Liver (tissue), 9 donors: Measurements from ENCODE around the gene ASPA. TPM values are rescaled to one million over a fixed set of nuclear protein-coding genes. Genes with fewer than 3 reads are reported as not detected.

ENCODE experiments used
- DNase-seq: peaks from one replicate; pipeline ENCODE4 v3.0.0-alpha.2; 2017; ENCODE audit warnings: low spot score
- H3K27ac ChIP-seq, 2 donors: one replicate each; pipeline ENCODE4 v1.7.0; 2013; ENCODE audit warnings: inconsistent platforms in 2 of 2, low read length in 2 of 2, control low read depth in 1 of 2, low read depth in 1 of 2, mild to moderate bottlenecking in 1 of 2
- H3K27me3 ChIP-seq, 4 donors: one replicate each; pipeline versions ENCODE4 v1.6.1 to v1.7.0; 2013; ENCODE audit warnings: low read length in 3 of 4, inconsistent platforms in 1 of 4, mild to moderate bottlenecking in 1 of 4, moderate library complexity in 1 of 4; ENCODE audit not compliant: control insufficient read depth in 4 of 4, insufficient read depth in 4 of 4
- H3K36me3 ChIP-seq, 4 donors: one replicate each; pipeline versions ENCODE4 v1.6.1 to v1.7.0; 2013; ENCODE audit warnings: low read length in 3 of 4, mild to moderate bottlenecking in 3 of 4, low read depth in 1 of 4, moderate library complexity in 1 of 4; ENCODE audit not compliant: control insufficient read depth in 4 of 4, insufficient read depth in 3 of 4
- H3K4me1 ChIP-seq, 4 donors: one replicate each; pipeline versions ENCODE4 v1.6.1 to v1.7.0; 2013; ENCODE audit warnings: low read length in 3 of 4, mild to moderate bottlenecking in 3 of 4, moderate library complexity in 1 of 4; ENCODE audit not compliant: control insufficient read depth in 4 of 4, insufficient read depth in 4 of 4
- H3K4me3 ChIP-seq, 3 donors: one replicate each; pipeline versions ENCODE4 v1.6.1 to v1.7.0; 2013; ENCODE audit warnings: low read length in 3 of 3, control low read depth in 1 of 3, low read depth in 1 of 3, mild to moderate bottlenecking in 1 of 3
- H3K9ac ChIP-seq, 2 donors: one replicate each; pipeline ENCODE4 v1.7.0; 2013; ENCODE audit warnings: low read length in 2 of 2, mild to moderate bottlenecking in 2 of 2, moderate library complexity in 2 of 2, control low read depth in 1 of 2, low read depth in 1 of 2
- H3K9me3 ChIP-seq, 4 donors: one replicate each; pipeline versions ENCODE4 v1.6.1 to v1.7.0; 2013; ENCODE audit warnings: low read length in 3 of 4; ENCODE audit not compliant: control insufficient read depth in 4 of 4
- FOXA1 ChIP-seq: IDR thresholded peaks from 2 replicates; pipeline ENCODE4 v1.6.1; 2016; ENCODE audit warnings: antibody characterized with exemption
- FOXA2 ChIP-seq: IDR thresholded peaks from 2 replicates; pipeline ENCODE4 v1.6.1; 2016; ENCODE audit warnings: antibody characterized with exemption
- GABPA ChIP-seq, 2 donors: IDR thresholded peaks in 1 of 2; conservative IDR thresholded peaks in 1 of 2; 2 replicates each; pipeline ENCODE4 v1.6.1; 2016; ENCODE audit warnings: antibody characterized with exemption in 2 of 2, mild to moderate bottlenecking in 1 of 2, moderate library complexity in 1 of 2
- HNF4A ChIP-seq, 2 donors: conservative IDR thresholded peaks; 2 replicates each; pipeline ENCODE4 v1.6.1; 2016; ENCODE audit warnings: antibody characterized with exemption in 2 of 2, mild to moderate bottlenecking in 2 of 2
- HNF4G ChIP-seq: IDR thresholded peaks from 2 replicates; pipeline ENCODE4 v1.6.1; 2016; ENCODE audit warnings: antibody characterized with exemption
- JUND ChIP-seq, 2 donors: IDR thresholded peaks; 2 replicates each; pipeline ENCODE4 v1.6.1; 2016; ENCODE audit warnings: antibody characterized with exemption in 2 of 2
- NR2F2 ChIP-seq: IDR thresholded peaks from 2 replicates; pipeline ENCODE4 v1.6.1; 2016; ENCODE audit warnings: antibody characterized with exemption
- RAD21 ChIP-seq, 2 donors: IDR thresholded peaks; 2 replicates each; pipeline ENCODE4 v1.6.1; 2016; ENCODE audit warnings: antibody characterized with exemption in 2 of 2, mild to moderate bottlenecking in 2 of 2
- RXRA ChIP-seq, 2 donors: IDR thresholded peaks; 2 replicates each; pipeline ENCODE4 v1.6.1; 2017 to 2018; ENCODE audit warnings: antibody characterized with exemption in 2 of 2, mild to moderate bottlenecking in 1 of 2
- SP1 ChIP-seq: IDR thresholded peaks from 2 replicates; pipeline ENCODE4 v1.6.1; 2018; ENCODE audit warnings: antibody characterized with exemption, mild to moderate bottlenecking
- WGBS: extraction: QIAGEN DNeasy Blood & Tissue Kit; methylation state at CpG from one replicate; pipeline ENCODE4 v1.1.7; 2013; 5-methylcytosine and 5-hydroxymethylcytosine counted together
- polyA plus RNA-seq, 2 donors: library from polyadenylated mRNA; stranded (reverse) in 1 of 2; unstranded in 1 of 2; fragments of 200-250 nt in 1 of 2; fragments of >200 nt in 1 of 2; fragmentation: Nextera tagmentation in 1 of 2; extraction: Ambion mirVana in 1 of 2; gene quantifications; one replicate each; pipeline versions ENCODE4 v1.2.1 to v1.2.3, GENCODE V29; 2013 to 2015
- total RNA-seq, 2 donors: library from RNA; depleted of rRNA; stranded (reverse); fragments of >200 nt; gene quantifications; one replicate each; pipeline ENCODE4 v1.2.3, GENCODE V29; 2014
- TF ChIP-seq, protein P1 (sequence below): IDR thresholded peaks from 2 replicates; pipeline ENCODE4 v1.6.1; 2016; ENCODE audit warnings: antibody characterized with exemption
- TF ChIP-seq, protein P2 (sequence below): IDR thresholded peaks from 2 replicates; pipeline ENCODE4 v1.6.1; 2016; ENCODE audit warnings: antibody characterized with exemption
- TF ChIP-seq, protein P3 (sequence below): IDR thresholded peaks from 2 replicates; pipeline ENCODE4 v1.6.1; 2016; ENCODE audit warnings: antibody characterized with exemption, mild to moderate bottlenecking
- TF ChIP-seq, protein P4 (sequence below): fragments of 150-350 bp; IDR thresholded peaks from 2 replicates; pipeline ENCODE4 v1.5.1; 2017; ENCODE audit warnings: improper control_type of control experiment, low read depth, low read length; ENCODE audit not compliant: missing input control
- TF ChIP-seq, protein P5 (sequence below): IDR thresholded peaks from 2 replicates; pipeline ENCODE4 v1.6.1; 2016; ENCODE audit warnings: antibody characterized with exemption
- donor health status: healthy.
- donor health status: healthy.
- donor health status: healthy.
- donor health status: healthy.
- donor health status: healthy.

ASPA gene
- total and polyA plus RNA-seq, 4 donors: 0.89 to 4.7 (median 1.9) TPM

DNA sequence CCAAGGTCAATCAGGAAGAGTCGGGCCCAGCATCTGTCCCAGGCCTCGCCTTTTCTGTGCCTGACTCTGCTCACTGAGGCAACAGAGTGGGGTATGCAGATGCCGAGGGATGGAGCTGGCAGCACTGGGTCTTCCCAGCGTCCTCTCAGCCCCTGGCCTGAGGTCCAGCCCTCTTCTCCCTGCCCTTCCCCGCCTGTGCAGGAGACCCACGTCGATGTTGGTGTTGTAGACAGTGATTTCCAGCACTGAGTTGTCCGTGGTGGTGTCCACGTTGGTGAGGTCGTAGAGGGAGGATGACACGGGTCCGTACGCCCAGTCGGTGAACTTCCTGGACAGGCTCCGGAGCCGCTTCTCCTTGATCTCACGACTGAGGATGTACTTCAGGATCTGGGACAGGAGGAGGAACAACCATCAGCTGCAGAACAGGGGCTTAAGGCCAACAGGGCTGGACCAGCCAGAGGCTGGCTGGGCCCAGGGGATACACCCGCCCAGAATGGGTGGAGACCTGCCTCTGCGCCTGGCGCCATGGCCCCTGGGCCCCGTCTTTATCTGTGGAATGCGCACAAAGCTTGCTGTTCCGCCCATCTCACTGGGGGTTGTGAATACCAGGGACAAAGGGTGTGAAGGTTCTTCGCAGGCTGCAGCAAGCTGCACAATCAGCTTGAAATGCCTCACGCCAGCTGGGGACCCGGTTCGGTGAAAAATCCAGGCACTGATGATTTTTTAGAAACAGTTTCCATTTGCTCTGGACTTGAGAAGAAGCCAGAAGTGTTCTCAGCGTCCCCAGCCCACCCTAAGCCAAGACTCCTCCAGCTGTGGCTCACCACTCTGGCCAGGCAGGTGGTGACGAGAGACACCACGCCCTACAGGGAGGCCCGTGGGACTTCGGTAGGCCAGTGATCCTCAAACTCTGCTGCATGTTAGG is 54.3 kb downstream of the ASPA start:
- no peaks in the 10 kb centered on the region for H3K27me3 ChIP-seq
- no peak overlapping the region for H3K27ac ChIP-seq
- no peaks in the 10 kb centered on the region for H3K9me3 ChIP-seq
- H3K36me3 ChIP-seq: no peaks in the 10 kb centered on the region
- peak; percentile 46 for DNase-seq
- no peak overlapping the region for H3K4me3 ChIP-seq
- WGBS: 62% methylated on average over 32 of the region's 32 CpGs
- TF ChIP-seq RAD21 (IDR thresholded peaks at IDR 0.05): no peak
- TF ChIP-seq, protein P1, sequence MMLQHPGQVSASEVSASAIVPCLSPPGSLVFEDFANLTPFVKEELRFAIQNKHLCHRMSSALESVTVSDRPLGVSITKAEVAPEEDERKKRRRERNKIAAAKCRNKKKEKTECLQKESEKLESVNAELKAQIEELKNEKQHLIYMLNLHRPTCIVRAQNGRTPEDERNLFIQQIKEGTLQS: no peak
- no peak for TF ChIP-seq HNF4G
- TF ChIP-seq, protein P2, sequence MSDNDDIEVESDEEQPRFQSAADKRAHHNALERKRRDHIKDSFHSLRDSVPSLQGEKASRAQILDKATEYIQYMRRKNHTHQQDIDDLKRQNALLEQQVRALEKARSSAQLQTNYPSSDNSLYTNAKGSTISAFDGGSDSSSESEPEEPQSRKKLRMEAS: no peak
- TF ChIP-seq JUND (IDR thresholded peaks at IDR 0.05): no peak
- no peak for TF ChIP-seq FOXA1
- no peak for TF ChIP-seq RXRA (IDR thresholded peaks at IDR 0.05)
- no peak for TF ChIP-seq FOXA2
- no peak for TF ChIP-seq GABPA (IDR thresholded peaks at IDR 0.05 in 1 of 2, conservative IDR thresholded peaks at IDR 0.05 in 1 of 2)
- TF ChIP-seq, protein P3, sequence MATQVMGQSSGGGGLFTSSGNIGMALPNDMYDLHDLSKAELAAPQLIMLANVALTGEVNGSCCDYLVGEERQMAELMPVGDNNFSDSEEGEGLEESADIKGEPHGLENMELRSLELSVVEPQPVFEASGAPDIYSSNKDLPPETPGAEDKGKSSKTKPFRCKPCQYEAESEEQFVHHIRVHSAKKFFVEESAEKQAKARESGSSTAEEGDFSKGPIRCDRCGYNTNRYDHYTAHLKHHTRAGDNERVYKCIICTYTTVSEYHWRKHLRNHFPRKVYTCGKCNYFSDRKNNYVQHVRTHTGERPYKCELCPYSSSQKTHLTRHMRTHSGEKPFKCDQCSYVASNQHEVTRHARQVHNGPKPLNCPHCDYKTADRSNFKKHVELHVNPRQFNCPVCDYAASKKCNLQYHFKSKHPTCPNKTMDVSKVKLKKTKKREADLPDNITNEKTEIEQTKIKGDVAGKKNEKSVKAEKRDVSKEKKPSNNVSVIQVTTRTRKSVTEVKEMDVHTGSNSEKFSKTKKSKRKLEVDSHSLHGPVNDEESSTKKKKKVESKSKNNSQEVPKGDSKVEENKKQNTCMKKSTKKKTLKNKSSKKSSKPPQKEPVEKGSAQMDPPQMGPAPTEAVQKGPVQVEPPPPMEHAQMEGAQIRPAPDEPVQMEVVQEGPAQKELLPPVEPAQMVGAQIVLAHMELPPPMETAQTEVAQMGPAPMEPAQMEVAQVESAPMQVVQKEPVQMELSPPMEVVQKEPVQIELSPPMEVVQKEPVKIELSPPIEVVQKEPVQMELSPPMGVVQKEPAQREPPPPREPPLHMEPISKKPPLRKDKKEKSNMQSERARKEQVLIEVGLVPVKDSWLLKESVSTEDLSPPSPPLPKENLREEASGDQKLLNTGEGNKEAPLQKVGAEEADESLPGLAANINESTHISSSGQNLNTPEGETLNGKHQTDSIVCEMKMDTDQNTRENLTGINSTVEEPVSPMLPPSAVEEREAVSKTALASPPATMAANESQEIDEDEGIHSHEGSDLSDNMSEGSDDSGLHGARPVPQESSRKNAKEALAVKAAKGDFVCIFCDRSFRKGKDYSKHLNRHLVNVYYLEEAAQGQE: no peak
- no peak for TF ChIP-seq SP1
- no peak for TF ChIP-seq NR2F2
- TF ChIP-seq, protein P4, sequence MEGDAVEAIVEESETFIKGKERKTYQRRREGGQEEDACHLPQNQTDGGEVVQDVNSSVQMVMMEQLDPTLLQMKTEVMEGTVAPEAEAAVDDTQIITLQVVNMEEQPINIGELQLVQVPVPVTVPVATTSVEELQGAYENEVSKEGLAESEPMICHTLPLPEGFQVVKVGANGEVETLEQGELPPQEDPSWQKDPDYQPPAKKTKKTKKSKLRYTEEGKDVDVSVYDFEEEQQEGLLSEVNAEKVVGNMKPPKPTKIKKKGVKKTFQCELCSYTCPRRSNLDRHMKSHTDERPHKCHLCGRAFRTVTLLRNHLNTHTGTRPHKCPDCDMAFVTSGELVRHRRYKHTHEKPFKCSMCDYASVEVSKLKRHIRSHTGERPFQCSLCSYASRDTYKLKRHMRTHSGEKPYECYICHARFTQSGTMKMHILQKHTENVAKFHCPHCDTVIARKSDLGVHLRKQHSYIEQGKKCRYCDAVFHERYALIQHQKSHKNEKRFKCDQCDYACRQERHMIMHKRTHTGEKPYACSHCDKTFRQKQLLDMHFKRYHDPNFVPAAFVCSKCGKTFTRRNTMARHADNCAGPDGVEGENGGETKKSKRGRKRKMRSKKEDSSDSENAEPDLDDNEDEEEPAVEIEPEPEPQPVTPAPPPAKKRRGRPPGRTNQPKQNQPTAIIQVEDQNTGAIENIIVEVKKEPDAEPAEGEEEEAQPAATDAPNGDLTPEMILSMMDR: no peak
- no peak for TF ChIP-seq HNF4A (conservative IDR thresholded peaks at IDR 0.05)
- TF ChIP-seq, protein P5, sequence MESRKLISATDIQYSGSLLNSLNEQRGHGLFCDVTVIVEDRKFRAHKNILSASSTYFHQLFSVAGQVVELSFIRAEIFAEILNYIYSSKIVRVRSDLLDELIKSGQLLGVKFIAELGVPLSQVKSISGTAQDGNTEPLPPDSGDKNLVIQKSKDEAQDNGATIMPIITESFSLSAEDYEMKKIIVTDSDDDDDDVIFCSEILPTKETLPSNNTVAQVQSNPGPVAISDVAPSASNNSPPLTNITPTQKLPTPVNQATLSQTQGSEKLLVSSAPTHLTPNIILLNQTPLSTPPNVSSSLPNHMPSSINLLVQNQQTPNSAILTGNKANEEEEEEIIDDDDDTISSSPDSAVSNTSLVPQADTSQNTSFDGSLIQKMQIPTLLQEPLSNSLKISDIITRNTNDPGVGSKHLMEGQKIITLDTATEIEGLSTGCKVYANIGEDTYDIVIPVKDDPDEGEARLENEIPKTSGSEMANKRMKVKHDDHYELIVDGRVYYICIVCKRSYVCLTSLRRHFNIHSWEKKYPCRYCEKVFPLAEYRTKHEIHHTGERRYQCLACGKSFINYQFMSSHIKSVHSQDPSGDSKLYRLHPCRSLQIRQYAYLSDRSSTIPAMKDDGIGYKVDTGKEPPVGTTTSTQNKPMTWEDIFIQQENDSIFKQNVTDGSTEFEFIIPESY: no peak
- no peak overlapping the region for H3K9ac ChIP-seq
- peaks cover 0 to 2% (median 0%) of the 10 kb centered on the region in 4 donors for H3K4me1 ChIP-seq
